NCI-H1436 treated with DMSO at 0.1 percent for 48 hours (cell line): ENCODE results near the gene RNLS.

ENCODE experiments used
- DNase-seq: peaks from one replicate; lab custom pipeline; 2025; lab: John Stamatoyannopoulos, UW

The RNLS gene

GRCh38 chr10:88551246-88551645 lies 31.9 kb downstream of the RNLS start:
- no peak for DNase-seq

- DNase-seq = no peak
Observed at GRCh38 chr10:88546497-88546896, 36.6 kb downstream of the RNLS start.

GRCh38 chr10:88545359-88545758 lies 37.8 kb downstream of the RNLS start:
- no peak for DNase-seq

GRCh38 chr10:88544140-88544870 lies 38.8 kb downstream of the RNLS start:
- DNase-seq = no peak

- DNase-seq = no peak
Observed at GRCh38 chr10:88542522-88542921, 40.6 kb downstream of the RNLS start.

GRCh38 chr10:88541116-88541626 lies 41.9 kb downstream of the RNLS start:
- no peak for DNase-seq

- no peak for DNase-seq
Observed at GRCh38 chr10:88540351-88540750, 42.8 kb downstream of the RNLS start.

GRCh38 chr10:88538048-88538447 lies 45.1 kb downstream of the RNLS start:
- DNase-seq = no peak

- no peak for DNase-seq
Observed at GRCh38 chr10:88537322-88537721, 45.8 kb downstream of the RNLS start.

GRCh38 chr10:88536437-88536836 lies 46.7 kb downstream of the RNLS start:
- no peak for DNase-seq

GRCh38 chr10:88534072-88534665 lies 48.9 kb downstream of the RNLS start:
- DNase-seq = no peak

- DNase-seq = no peak
Observed at GRCh38 chr10:88531392-88532052, 51.6 kb downstream of the RNLS start.

- DNase-seq = no peak
Observed at GRCh38 chr10:88530629-88531391, 52.3 kb downstream of the RNLS start.

- DNase-seq = no peak
Observed at GRCh38 chr10:88530093-88530492, 53.0 kb downstream of the RNLS start.

GRCh38 chr10:88528806-88529570 lies 54.1 kb downstream of the RNLS start:
- DNase-seq = no peak

- no peak for DNase-seq
Observed at GRCh38 chr10:88528201-88528600, 54.9 kb downstream of the RNLS start.

- no peak for DNase-seq
Observed at GRCh38 chr10:88527245-88527644, 55.9 kb downstream of the RNLS start.

GRCh38 chr10:88526501-88527105 lies 56.5 kb downstream of the RNLS start:
- no peak for DNase-seq

- DNase-seq = no peak
Observed at GRCh38 chr10:88525371-88526069, 57.6 kb downstream of the RNLS start.

GRCh38 chr10:88523739-88524400 lies 59.2 kb downstream of the RNLS start:
- DNase-seq = no peak
